Ishikawa (cell line): ENCODE results near the gene STX1A.

ENCODE experiments used
- EGR1 ChIP-seq: IDR thresholded peaks from 2 replicates; pipeline ENCODE4 v1.6.1; 2012
- EP300 ChIP-seq: IDR thresholded peaks from 2 replicates; pipeline ENCODE4 v1.6.1; 2012; ENCODE audit warnings: borderline replicate concordance
- FOXM1 ChIP-seq: IDR thresholded peaks from 2 replicates; pipeline ENCODE4 v1.6.1; 2012; ENCODE audit warnings: low read depth, borderline replicate concordance
- MAX ChIP-seq: IDR thresholded peaks from 2 replicates; pipeline ENCODE4 v1.6.1; 2012
- RAD21 ChIP-seq: IDR thresholded peaks from 2 replicates; pipeline ENCODE4 v1.6.1; 2012; ENCODE audit warnings: low read depth
- REST ChIP-seq: IDR thresholded peaks from 2 replicates; pipeline ENCODE4 v1.6.1; 2012; ENCODE audit warnings: low read depth, mild to moderate bottlenecking
- TEAD4 ChIP-seq: IDR thresholded peaks from 2 replicates; pipeline ENCODE4 v1.6.1; 2012
- YY1 ChIP-seq: IDR thresholded peaks from 2 replicates; pipeline ENCODE4 v1.6.1; 2012; ENCODE audit warnings: low read depth
- ZBTB7A ChIP-seq: IDR thresholded peaks from 2 replicates; pipeline ENCODE4 v1.6.1; 2012; ENCODE audit warnings: low read depth

GRCh38 chr7:73683788-73684693, 35.4 kb downstream of the STX1A start:
- TF ChIP-seq TEAD4, result no peak
- no peak for TF ChIP-seq EP300
- TF ChIP-seq FOXM1, result no peak
- TF ChIP-seq EGR1, result no peak
- no peak for TF ChIP-seq MAX
- TF ChIP-seq REST, result no peak
- TF ChIP-seq ZBTB7A, result no peak
- TF ChIP-seq YY1, result no peak
- no peak for TF ChIP-seq RAD21
